GM23338 (cell line): ENCODE measurements around the gene MAPRE3. TPM values are rescaled to one million over a fixed set of nuclear protein-coding genes. Genes with fewer than 3 reads are reported as not detected.

Source experiments
- ATAC-seq: fragments of 200-7000 bp; cut with Tn5 transposase; 3 replicates; pipeline ENCODE4 v1.9.1; 2020
- DNase-seq: peaks from one replicate; pipeline ENCODE4 v3.0.0-alpha.2; 2015; ENCODE audit warnings: low spot score
- H2AFZ ChIP-seq: fragments of 200-600 bp; sonication (generic); 2 replicates; pipeline ENCODE4 v1.8.0; 2016; ENCODE audit warnings: antibody characterized with exemption, mild to moderate bottlenecking, moderate library complexity
- H3F3A ChIP-seq: fragments of 200-600 bp; sonication (generic); replicated peaks from 2 replicates; pipeline ENCODE4 v1.8.0; 2017; ENCODE audit warnings: antibody characterized with exemption, mixed run types, low read depth
- H3K27ac ChIP-seq: fragments of 200-600 bp; sonication (generic); 2 replicates; pipeline ENCODE4 v1.6.1; 2016; ENCODE audit warnings: low read depth
- H3K27me3 ChIP-seq: fragments of 200-600 bp; sonication (generic); 2 replicates; pipeline ENCODE4 v1.8.0; 2016; ENCODE audit warnings: mild to moderate bottlenecking, mixed run types, moderate library complexity; ENCODE audit not compliant: insufficient read depth
- H3K36me3 ChIP-seq: fragments of 200-600 bp; sonication (generic); 2 replicates; pipeline ENCODE4 v1.8.0; 2016; ENCODE audit warnings: mild to moderate bottlenecking; ENCODE audit not compliant: insufficient read depth
- H3K4me1 ChIP-seq: fragments of 200-600 bp; sonication (generic); 2 replicates; pipeline ENCODE4 v1.8.0; 2016; ENCODE audit warnings: mild to moderate bottlenecking, moderate library complexity; ENCODE audit not compliant: insufficient read depth
- H3K4me2 ChIP-seq: fragments of 200-600 bp; sonication (generic); 2 replicates; pipeline ENCODE4 v1.7.1; 2017; ENCODE audit warnings: mixed run types
- H3K4me3 ChIP-seq: fragments of 200-600 bp; sonication (generic); 2 replicates; pipeline ENCODE4 v1.6.1; 2016; ENCODE audit warnings: mixed run types
- H3K79me2 ChIP-seq: fragments of 200-600 bp; sonication (generic); replicated peaks from 2 replicates; pipeline ENCODE4 v1.8.0; 2017; ENCODE audit warnings: mild to moderate bottlenecking; ENCODE audit not compliant: insufficient read depth
- H3K9me2 ChIP-seq: fragments of 200-600 bp; sonication (generic); 2 replicates; pipeline ENCODE4 v1.8.0; 2017; ENCODE audit not compliant: insufficient read depth
- H4K20me1 ChIP-seq: fragments of 200-600 bp; sonication (generic); replicated peaks from 2 replicates; pipeline ENCODE4 v1.8.0; 2017; ENCODE audit warnings: mild to moderate bottlenecking; ENCODE audit not compliant: insufficient read depth
- H3K27ac Mint-ChIP-seq: 2 replicates; pipeline ENCODE4 v1.8.0; 2020; ENCODE audit warnings: inconsistent platforms, mild to moderate bottlenecking, moderate library complexity, mixed read lengths
- H3K27me3 Mint-ChIP-seq: 3 replicates; pipeline ENCODE4 v1.8.0; 2022; ENCODE audit warnings: low read depth, mild to moderate bottlenecking, moderate library complexity, mixed read lengths, inconsistent platforms; ENCODE audit not compliant: insufficient read depth, poor library complexity
- H3K36me3 Mint-ChIP-seq: 3 replicates; pipeline ENCODE4 v1.8.0; 2021; ENCODE audit warnings: low read depth, mild to moderate bottlenecking, inconsistent platforms, moderate library complexity, mixed read lengths
- H3K4me1 Mint-ChIP-seq: 3 replicates; pipeline ENCODE4 v1.8.0; 2020; ENCODE audit warnings: mild to moderate bottlenecking, inconsistent platforms, mixed read lengths
- H3K4me3 Mint-ChIP-seq: 3 replicates; pipeline ENCODE4 v1.8.0; 2021; ENCODE audit warnings: moderate library complexity, mild to moderate bottlenecking, inconsistent platforms, mixed read lengths
- H3K9me3 Mint-ChIP-seq: 3 replicates; pipeline ENCODE4 v1.8.0; 2020; ENCODE audit warnings: moderate library complexity, mild to moderate bottlenecking, inconsistent platforms, mixed read lengths
- EZH2 ChIP-seq: fragments of 200-600 bp; sonication (generic); IDR thresholded peaks from one replicate; pipeline ENCODE4 v1.8.0; 2017; ENCODE audit warnings: antibody characterized with exemption, mild to moderate bottlenecking, low read depth; ENCODE audit not compliant: unreplicated experiment
- EZH2phosphoT487 ChIP-seq: fragments of 200-600 bp; sonication (generic); IDR thresholded peaks from one replicate; pipeline ENCODE4 v1.8.1; 2018; ENCODE audit warnings: antibody characterized with exemption; ENCODE audit not compliant: unreplicated experiment
- POLR2AphosphoS5 ChIP-seq: IDR thresholded peaks from 2 replicates; pipeline ENCODE4 v1.6.1; 2016; ENCODE audit warnings: antibody characterized with exemption, low read depth
- ZNF114 ChIP-seq: fragments of 250-450 bp; sonication (Bioruptor Pico); IDR thresholded peaks from 2 replicates; pipeline ENCODE4 v1.5.0; 2020; ENCODE audit warnings: mild to moderate bottlenecking, moderate library complexity
- ZNF331 ChIP-seq: fragments of 250-450 bp; sonication (Bioruptor Pico); IDR thresholded peaks from 2 replicates; pipeline ENCODE4 v1.5.0; 2020; ENCODE audit warnings: low read depth, mild to moderate bottlenecking, moderate library complexity
- polyA plus RNA-seq: library from polyadenylated mRNA; unstranded; fragments of >200 nt; fragmentation: Nextera tagmentation; extraction: Ambion mirVana; gene quantifications from 2 replicates; pipeline ENCODE4 v1.2.1, GENCODE V29; 2016
- total RNA-seq: library from RNA; depleted of rRNA; stranded (reverse); fragments of >200 nt; shearing (Covaris generic); gene quantifications from 2 replicates; pipeline ENCODE4 v1.2.3, GENCODE V29; 2014
- TF ChIP-seq, protein P1 (sequence below): fragments of 250-450 bp; sonication (Bioruptor Pico); IDR thresholded peaks from 2 replicates; pipeline ENCODE4 v1.5.0; 2020; ENCODE audit warnings: mild to moderate bottlenecking, moderate library complexity
- TF ChIP-seq, protein P2 (sequence below): IDR thresholded peaks from one replicate; pipeline ENCODE4 v1.6.1; 2018; ENCODE audit warnings: antibody characterized with exemption; ENCODE audit not compliant: unreplicated experiment

Gene MAPRE3
- total and polyA plus RNA-seq, 2 experiments from 2014 or later = 3.3 to 4.5 TPM

DNA sequence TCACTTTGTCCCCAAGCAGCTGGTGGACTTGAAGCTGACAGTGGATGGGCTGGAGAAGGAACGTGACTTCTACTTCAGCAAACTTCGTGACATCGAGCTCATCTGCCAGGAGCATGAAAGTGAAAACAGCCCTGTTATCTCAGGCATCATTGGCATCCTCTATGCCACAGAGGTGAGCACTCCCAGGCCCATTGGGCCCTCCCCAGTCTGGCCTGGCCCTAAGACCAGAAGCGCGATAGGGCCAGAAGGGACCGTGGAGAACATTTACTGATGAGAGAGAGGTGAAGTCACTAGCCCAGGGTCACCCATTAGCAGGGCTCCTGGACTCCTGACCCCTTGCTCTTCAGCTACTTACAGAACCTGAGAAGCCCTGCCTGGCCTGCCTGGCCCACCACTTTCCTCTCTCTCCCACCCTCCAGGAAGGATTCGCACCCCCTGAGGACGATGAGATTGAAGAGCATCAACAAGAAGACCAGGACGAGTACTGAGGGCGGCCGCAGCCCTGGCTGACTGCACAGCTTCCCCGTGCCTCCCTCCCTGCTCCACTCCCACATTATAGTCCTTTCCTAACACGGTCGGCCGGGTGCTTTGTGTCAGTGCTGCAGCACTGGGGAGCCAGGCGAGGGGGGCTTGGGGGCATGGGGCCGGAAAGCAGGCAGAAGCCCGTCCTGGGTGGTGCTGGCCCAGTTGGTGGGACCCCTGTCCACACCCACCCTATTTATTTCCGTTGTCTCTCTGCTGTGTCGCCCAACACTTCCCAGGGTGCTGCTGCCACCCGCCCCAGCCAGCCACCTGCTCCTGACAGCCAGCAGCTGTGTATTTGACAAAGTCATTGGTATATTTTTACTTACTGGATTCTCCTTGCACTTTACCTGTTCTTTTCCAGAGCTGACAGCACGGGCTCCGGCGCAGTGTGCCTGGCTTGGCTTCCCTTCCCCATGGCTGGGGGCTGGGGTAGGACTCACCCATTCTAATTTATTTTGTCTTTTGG, 55.7 kb downstream of the MAPRE3 start:
- H3K9me3 Mint-ChIP-seq = no peaks in the 10 kb centered on the region
- H3K36me3 Mint-ChIP-seq = peaks cover 5% of the 10 kb centered on the region; the same call in 2 of the 3 replicates
- Histone ChIP-seq H3K27ac (no peak overlapping the region), H2AFZ (no peak overlapping the region), H4K20me1 (no peaks in the 10 kb centered on the region; the same call in none of the 2 replicates), H3K4me1 (no peaks in the 10 kb centered on the region; the same call in 1 of the 2 replicates), H3K4me3 (no peak overlapping the region), H3K79me2 (no peaks in the 10 kb centered on the region), H3K4me2 (no peak overlapping the region), H3K36me3 (no peaks in the 10 kb centered on the region), H3F3A (no peaks in the 10 kb centered on the region), H3K27me3 (no peaks in the 10 kb centered on the region), H3K9me2 (no peaks in the 10 kb centered on the region)
- no peak overlapping the region for H3K4me3 Mint-ChIP-seq
- DNase-seq (no peak), ATAC-seq (no peak)
- peaks cover 8% of the 10 kb centered on the region for H3K4me1 Mint-ChIP-seq
- TF ChIP-seq, protein P1, sequence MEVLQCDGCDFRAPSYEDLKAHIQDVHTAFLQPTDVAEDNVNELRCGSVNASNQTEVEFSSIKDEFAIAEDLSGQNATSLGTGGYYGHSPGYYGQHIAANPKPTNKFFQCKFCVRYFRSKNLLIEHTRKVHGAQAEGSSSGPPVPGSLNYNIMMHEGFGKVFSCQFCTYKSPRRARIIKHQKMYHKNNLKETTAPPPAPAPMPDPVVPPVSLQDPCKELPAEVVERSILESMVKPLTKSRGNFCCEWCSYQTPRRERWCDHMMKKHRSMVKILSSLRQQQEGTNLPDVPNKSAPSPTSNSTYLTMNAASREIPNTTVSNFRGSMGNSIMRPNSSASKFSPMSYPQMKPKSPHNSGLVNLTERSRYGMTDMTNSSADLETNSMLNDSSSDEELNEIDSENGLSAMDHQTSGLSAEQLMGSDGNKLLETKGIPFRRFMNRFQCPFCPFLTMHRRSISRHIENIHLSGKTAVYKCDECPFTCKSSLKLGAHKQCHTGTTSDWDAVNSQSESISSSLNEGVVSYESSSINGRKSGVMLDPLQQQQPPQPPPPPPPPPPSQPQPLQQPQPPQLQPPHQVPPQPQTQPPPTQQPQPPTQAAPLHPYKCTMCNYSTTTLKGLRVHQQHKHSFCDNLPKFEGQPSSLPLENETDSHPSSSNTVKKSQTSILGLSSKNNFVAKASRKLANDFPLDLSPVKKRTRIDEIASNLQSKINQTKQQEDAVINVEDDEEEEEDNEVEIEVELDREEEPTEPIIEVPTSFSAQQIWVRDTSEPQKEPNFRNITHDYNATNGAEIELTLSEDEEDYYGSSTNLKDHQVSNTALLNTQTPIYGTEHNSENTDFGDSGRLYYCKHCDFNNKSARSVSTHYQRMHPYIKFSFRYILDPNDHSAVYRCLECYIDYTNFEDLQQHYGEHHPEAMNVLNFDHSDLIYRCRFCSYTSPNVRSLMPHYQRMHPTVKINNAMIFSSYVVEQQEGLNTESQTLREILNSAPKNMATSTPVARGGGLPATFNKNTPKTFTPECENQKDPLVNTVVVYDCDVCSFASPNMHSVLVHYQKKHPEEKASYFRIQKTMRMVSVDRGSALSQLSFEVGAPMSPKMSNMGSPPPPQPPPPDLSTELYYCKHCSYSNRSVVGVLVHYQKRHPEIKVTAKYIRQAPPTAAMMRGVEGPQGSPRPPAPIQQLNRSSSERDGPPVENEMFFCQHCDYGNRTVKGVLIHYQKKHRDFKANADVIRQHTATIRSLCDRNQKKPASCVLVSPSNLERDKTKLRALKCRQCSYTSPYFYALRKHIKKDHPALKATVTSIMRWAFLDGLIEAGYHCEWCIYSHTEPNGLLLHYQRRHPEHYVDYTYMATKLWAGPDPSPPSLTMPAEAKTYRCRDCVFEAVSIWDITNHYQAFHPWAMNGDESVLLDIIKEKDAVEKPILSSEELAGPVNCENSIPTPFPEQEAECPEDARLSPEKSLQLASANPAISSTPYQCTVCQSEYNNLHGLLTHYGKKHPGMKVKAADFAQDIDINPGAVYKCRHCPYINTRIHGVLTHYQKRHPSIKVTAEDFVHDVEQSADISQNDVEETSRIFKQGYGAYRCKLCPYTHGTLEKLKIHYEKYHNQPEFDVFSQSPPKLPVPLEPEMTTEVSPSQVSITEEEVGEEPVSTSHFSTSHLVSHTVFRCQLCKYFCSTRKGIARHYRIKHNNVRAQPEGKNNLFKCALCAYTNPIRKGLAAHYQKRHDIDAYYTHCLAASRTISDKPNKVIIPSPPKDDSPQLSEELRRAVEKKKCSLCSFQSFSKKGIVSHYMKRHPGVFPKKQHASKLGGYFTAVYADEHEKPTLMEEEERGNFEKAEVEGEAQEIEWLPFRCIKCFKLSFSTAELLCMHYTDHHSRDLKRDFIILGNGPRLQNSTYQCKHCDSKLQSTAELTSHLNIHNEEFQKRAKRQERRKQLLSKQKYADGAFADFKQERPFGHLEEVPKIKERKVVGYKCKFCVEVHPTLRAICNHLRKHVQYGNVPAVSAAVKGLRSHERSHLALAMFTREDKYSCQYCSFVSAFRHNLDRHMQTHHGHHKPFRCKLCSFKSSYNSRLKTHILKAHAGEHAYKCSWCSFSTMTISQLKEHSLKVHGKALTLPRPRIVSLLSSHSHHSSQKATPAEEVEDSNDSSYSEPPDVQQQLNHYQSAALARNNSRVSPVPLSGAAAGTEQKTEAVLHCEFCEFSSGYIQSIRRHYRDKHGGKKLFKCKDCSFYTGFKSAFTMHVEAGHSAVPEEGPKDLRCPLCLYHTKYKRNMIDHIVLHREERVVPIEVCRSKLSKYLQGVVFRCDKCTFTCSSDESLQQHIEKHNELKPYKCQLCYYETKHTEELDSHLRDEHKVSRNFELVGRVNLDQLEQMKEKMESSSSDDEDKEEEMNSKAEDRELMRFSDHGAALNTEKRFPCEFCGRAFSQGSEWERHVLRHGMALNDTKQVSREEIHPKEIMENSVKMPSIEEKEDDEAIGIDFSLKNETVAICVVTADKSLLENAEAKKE = no peak
- no peak for TF ChIP-seq POLR2AphosphoS5
- no peak for TF ChIP-seq ZNF114 (CRISPR knock-in tag)
- TF ChIP-seq EZH2 = no peak
- TF ChIP-seq, protein P2, sequence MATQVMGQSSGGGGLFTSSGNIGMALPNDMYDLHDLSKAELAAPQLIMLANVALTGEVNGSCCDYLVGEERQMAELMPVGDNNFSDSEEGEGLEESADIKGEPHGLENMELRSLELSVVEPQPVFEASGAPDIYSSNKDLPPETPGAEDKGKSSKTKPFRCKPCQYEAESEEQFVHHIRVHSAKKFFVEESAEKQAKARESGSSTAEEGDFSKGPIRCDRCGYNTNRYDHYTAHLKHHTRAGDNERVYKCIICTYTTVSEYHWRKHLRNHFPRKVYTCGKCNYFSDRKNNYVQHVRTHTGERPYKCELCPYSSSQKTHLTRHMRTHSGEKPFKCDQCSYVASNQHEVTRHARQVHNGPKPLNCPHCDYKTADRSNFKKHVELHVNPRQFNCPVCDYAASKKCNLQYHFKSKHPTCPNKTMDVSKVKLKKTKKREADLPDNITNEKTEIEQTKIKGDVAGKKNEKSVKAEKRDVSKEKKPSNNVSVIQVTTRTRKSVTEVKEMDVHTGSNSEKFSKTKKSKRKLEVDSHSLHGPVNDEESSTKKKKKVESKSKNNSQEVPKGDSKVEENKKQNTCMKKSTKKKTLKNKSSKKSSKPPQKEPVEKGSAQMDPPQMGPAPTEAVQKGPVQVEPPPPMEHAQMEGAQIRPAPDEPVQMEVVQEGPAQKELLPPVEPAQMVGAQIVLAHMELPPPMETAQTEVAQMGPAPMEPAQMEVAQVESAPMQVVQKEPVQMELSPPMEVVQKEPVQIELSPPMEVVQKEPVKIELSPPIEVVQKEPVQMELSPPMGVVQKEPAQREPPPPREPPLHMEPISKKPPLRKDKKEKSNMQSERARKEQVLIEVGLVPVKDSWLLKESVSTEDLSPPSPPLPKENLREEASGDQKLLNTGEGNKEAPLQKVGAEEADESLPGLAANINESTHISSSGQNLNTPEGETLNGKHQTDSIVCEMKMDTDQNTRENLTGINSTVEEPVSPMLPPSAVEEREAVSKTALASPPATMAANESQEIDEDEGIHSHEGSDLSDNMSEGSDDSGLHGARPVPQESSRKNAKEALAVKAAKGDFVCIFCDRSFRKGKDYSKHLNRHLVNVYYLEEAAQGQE = no peak
- TF ChIP-seq ZNF331 (CRISPR knock-in tag) = no peak
- TF ChIP-seq EZH2phosphoT487 = no peak
- H3K27me3 Mint-ChIP-seq = peaks cover 12% of the 10 kb centered on the region
- no peak overlapping the region for H3K27ac Mint-ChIP-seq
